Esophagus muscularis mucosa (tissue), 4 donors: ENCODE measurements around the gene RAD51B. TPM values are rescaled to one million over a fixed set of nuclear protein-coding genes. Genes with fewer than 3 reads are reported as not detected.

ENCODE experiments used
- DNase-seq: peaks from one replicate; pipeline ENCODE4 v3.0.0-alpha.2; 2017; ENCODE audit errors: extremely low spot score
- H3K27ac ChIP-seq, 4 donors: fragments of 200-600 bp; sonication (generic); replicated peaks in 1 of 4; 1 replicate in 3 of 4; 2 replicates in 1 of 4; pipeline ENCODE4 v1.5.1; 2016 to 2019; ENCODE audit warnings: mild to moderate bottlenecking in 1 of 4
- H3K27me3 ChIP-seq, 4 donors: fragments of 200-600 bp; sonication (generic); one replicate each; pipeline versions ENCODE4 v1.5.1 to v1.6.0; 2016 to 2019
- H3K36me3 ChIP-seq, 4 donors: fragments of 200-600 bp; sonication (generic); one replicate each; pipeline ENCODE4 v1.5.1; 2016 to 2019
- H3K4me1 ChIP-seq, 4 donors: fragments of 200-600 bp; sonication (generic); one replicate each; pipeline ENCODE4 v1.5.1; 2016 to 2019
- H3K4me3 ChIP-seq, 4 donors: fragments of 200-600 bp; sonication (generic); 1 replicate in 2 of 4; 2 replicates in 2 of 4; pipeline ENCODE4 v1.5.1; 2016 to 2019; ENCODE audit warnings: mild to moderate bottlenecking in 4 of 4, moderate library complexity in 1 of 4
- H3K9me3 ChIP-seq, 4 donors: fragments of 200-600 bp; sonication (generic); 1 replicate in 3 of 4; 2 replicates in 1 of 4; pipeline ENCODE4 v1.5.1; 2016 to 2019
- CTCF ChIP-seq, 3 experiments: fragments of 200-600 bp in 2 of 3; fragments of 450-650 bp in 1 of 3; sonication (generic) in 2 of 3; IDR thresholded peaks; one replicate each; pipeline ENCODE4 v1.5.1; 2017 to 2019; ENCODE audit warnings: antibody characterized with exemption in 3 of 3, mild to moderate bottlenecking in 2 of 3, moderate library complexity in 1 of 3
- EP300 ChIP-seq: sonication (generic); formaldehyde crosslinking; IDR thresholded peaks from one replicate; pipeline ENCODE4 v1.6.1; 2017; ENCODE audit warnings: antibody characterized with exemption
- POLR2A ChIP-seq: fragments of 450-650 bp; IDR thresholded peaks from one replicate; pipeline ENCODE4 v1.6.1; 2017; ENCODE audit warnings: antibody characterized with exemption, moderate library complexity, mild to moderate bottlenecking, low read depth
- POLR2AphosphoS5 ChIP-seq, 2 donors: sonication (generic); formaldehyde crosslinking; IDR thresholded peaks; one replicate each; pipeline ENCODE4 v1.6.1; 2017; ENCODE audit warnings: antibody characterized with exemption in 2 of 2
- WGBS: methylation state at CpG from one replicate; pipeline ENCODE4 v1.1.5; 2018; 5-methylcytosine and 5-hydroxymethylcytosine counted together
- intact Hi-C: fragments of 100-400 bp; cut with DNase I; formaldehyde crosslinking; loops from one replicate; pipeline ENCODE4 v1.15.1; 2023
- total RNA-seq, 4 donors: library from RNA; depleted of rRNA; stranded (reverse); fragments of >200 nt; gene quantifications; one replicate each; pipeline versions ENCODE4 v1.1.0 to v1.2.1, GENCODE V29; 2016

Gene RAD51B
- total RNA-seq, 4 donors from 2014 or later: 2.8 to 11.1 (median 5.1) TPM

- intact Hi-C loops: no loop called here
- Histone ChIP-seq H3K9me3 (peaks cover 0 to 10% (median 5%) of the 10 kb centered on the region in 4 donors), H3K4me3 (no peak overlapping the region), H3K36me3 (no peaks in the 10 kb centered on the region), H3K27me3 (no peaks in the 10 kb centered on the region), H3K4me1 (peaks cover 18 to 31% (median 23%) of the 10 kb centered on the region in 4 donors), H3K27ac (peak overlapping the region; percentile 68 to 78 (median 74))
- DNase-seq: no peak
- WGBS: 47% methylated on average over 5 of the region's 5 CpGs
- no peak for TF ChIP-seq POLR2A
- TF ChIP-seq POLR2AphosphoS5 (IDR thresholded peaks at IDR 0.05): peak; percentile 48 to 54
Observed at GRCh38 chr14:68458840-68459469, 639.4 kb downstream of the RAD51B start.

- intact Hi-C loops: no loop called here
- no peaks in the 10 kb centered on the region for H3K36me3 ChIP-seq
- DNase-seq: no peak
- H3K4me1 ChIP-seq: peaks cover 18 to 32% (median 26%) of the 10 kb centered on the region in 4 donors
- WGBS: 59% methylated on average over 5 of the region's 5 CpGs
- H3K4me3 ChIP-seq: no peak overlapping the region
- H3K27ac ChIP-seq: peak overlapping the region; percentile 68 to 78 (median 74)
- no peaks in the 10 kb centered on the region for H3K27me3 ChIP-seq
- no peak for TF ChIP-seq CTCF (IDR thresholded peaks at IDR 0.05)
- no peak for TF ChIP-seq EP300
- no peak for TF ChIP-seq POLR2A
- no peak for TF ChIP-seq POLR2AphosphoS5 (IDR thresholded peaks at IDR 0.05)
- peaks cover 0 to 7% (median 1%) of the 10 kb centered on the region in 4 donors for H3K9me3 ChIP-seq
Observed at GRCh38 chr14:68459480-68460136, 640.0 kb downstream of the RAD51B start.

GRCh38 chr14:68460541-68460940 lies 641.0 kb downstream of the RAD51B start:
- no CpG with 5 or more reads among the region's 1 CpG for WGBS
- intact Hi-C loops: no loop called here
- Histone ChIP-seq H3K27ac (peak overlapping the region; percentile 68 to 78 (median 74)), H3K9me3 (no peaks in the 10 kb centered on the region), H3K4me3 (no peak overlapping the region), H3K4me1 (peaks cover 18 to 41% (median 30%) of the 10 kb centered on the region in 4 donors), H3K27me3 (no peaks in the 10 kb centered on the region), H3K36me3 (no peaks in the 10 kb centered on the region)
- TF ChIP-seq POLR2AphosphoS5 (IDR thresholded peaks at IDR 0.05) (no peak), EP300 (no peak), POLR2A (no peak), CTCF (IDR thresholded peaks at IDR 0.05) (no peak)
- DNase-seq: no peak

- Histone ChIP-seq H3K4me1 (peaks cover 18 to 43% (median 31%) of the 10 kb centered on the region in 4 donors), H3K36me3 (no peaks in the 10 kb centered on the region), H3K27me3 (no peaks in the 10 kb centered on the region), H3K4me3 (no peak overlapping the region), H3K9me3 (no peaks in the 10 kb centered on the region), H3K27ac (peak overlapping the region in 3 of 4 donors; percentile 7 to 75 (median 74))
- WGBS: 88% methylated on average over 4 of the region's 4 CpGs
- no peak for TF ChIP-seq POLR2A
- TF ChIP-seq POLR2AphosphoS5 (IDR thresholded peaks at IDR 0.05): no peak
- no peak for DNase-seq
- intact Hi-C loops: no loop called here
Observed at GRCh38 chr14:68461086-68461485, 641.5 kb downstream of the RAD51B start.

GRCh38 chr14:68462683-68463082 lies 643.1 kb downstream of the RAD51B start:
- no peak for TF ChIP-seq CTCF (IDR thresholded peaks at IDR 0.05)
- no peak for TF ChIP-seq POLR2A
- TF ChIP-seq POLR2AphosphoS5 (IDR thresholded peaks at IDR 0.05): no peak
- no peak for TF ChIP-seq EP300
- WGBS: 100% methylated on average over 1 of the region's 1 CpG

More at GRCh38 chr14:68462683-68463082, 643.1 kb downstream of the RAD51B start:
- H3K9me3 ChIP-seq: no peaks in the 10 kb centered on the region
- intact Hi-C loops: no loop called here
- H3K27ac ChIP-seq: no peak overlapping the region
- no peaks in the 10 kb centered on the region for H3K36me3 ChIP-seq
- no peak for DNase-seq
- peaks cover 18 to 55% (median 41%) of the 10 kb centered on the region in 4 donors for H3K4me1 ChIP-seq
- H3K27me3 ChIP-seq: no peaks in the 10 kb centered on the region
- no peak overlapping the region for H3K4me3 ChIP-seq
